Measurements from ENCODE around the gene FAAH. TPM values are rescaled to one million over a fixed set of nuclear protein-coding genes. Genes with fewer than 3 reads are reported as not detected.

The FAAH gene
- total RNA-seq, 1 donor from 2014 or later, result not detected

DNA sequence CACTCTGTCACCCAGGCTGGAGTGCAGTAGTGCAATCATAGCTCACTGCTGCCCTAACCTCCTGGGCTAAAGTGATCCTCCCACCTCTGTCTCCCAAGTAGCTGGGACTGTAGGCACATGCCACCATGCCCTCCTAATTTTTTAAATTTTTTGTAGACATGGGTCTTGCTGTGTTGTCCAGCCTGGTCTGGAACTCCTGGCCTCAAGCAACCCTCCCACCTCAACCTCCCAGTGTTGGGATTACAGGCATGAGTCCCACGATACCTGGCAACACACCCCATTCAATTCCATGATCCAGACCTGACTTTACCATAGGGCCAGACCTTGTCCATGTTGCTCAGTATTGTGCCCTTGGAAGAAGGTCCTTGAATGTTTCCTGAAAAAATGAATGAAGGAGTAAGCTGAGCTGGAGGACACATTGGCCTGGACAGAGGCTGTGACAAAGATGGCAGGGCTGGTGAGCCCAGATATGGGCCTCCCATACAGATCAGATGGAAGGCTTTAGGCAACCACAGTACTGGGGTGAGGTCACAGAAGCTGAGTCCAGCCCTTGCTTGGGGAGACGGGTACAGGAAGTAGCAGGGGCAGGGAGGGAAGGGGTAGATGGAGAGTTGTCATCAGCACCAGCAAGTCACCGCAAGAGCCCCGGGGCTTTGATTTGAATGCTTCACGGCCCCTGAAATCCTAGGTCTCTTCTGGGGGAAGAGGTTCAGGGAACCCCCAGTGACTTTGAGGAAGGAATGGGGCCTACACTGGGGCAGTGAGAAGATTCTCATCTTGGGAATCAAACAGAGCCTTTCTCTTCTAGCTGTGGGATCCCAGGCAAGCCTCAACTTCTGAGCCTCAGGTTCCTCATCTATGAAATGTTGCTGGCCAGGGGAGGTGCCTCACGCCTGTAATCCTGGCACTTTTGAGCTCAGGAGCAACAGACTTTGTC lies 55.4 kb downstream of the FAAH start:
- DNase-seq (ENCODE audit: low read depth), result no peak

DNA sequence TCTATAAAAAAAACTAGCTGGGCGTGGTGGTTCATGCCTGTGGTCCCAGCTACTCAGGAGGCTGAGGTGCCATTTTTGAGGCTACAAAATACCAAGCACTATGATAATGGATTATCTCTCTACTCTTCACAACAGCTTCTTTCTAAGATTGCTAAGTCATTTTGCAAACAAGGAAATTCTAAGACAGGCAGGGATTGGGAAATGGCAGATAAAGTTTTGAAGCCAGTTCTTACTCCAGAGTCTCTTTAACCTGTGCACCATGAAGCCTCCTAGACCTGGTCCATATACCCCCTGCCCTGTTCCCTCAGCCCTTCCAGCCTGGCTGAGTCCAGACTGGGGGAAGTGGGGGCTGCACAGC lies 56.0 kb downstream of the FAAH start:
- no peak for DNase-seq (ENCODE audit: low read depth)

DNA sequence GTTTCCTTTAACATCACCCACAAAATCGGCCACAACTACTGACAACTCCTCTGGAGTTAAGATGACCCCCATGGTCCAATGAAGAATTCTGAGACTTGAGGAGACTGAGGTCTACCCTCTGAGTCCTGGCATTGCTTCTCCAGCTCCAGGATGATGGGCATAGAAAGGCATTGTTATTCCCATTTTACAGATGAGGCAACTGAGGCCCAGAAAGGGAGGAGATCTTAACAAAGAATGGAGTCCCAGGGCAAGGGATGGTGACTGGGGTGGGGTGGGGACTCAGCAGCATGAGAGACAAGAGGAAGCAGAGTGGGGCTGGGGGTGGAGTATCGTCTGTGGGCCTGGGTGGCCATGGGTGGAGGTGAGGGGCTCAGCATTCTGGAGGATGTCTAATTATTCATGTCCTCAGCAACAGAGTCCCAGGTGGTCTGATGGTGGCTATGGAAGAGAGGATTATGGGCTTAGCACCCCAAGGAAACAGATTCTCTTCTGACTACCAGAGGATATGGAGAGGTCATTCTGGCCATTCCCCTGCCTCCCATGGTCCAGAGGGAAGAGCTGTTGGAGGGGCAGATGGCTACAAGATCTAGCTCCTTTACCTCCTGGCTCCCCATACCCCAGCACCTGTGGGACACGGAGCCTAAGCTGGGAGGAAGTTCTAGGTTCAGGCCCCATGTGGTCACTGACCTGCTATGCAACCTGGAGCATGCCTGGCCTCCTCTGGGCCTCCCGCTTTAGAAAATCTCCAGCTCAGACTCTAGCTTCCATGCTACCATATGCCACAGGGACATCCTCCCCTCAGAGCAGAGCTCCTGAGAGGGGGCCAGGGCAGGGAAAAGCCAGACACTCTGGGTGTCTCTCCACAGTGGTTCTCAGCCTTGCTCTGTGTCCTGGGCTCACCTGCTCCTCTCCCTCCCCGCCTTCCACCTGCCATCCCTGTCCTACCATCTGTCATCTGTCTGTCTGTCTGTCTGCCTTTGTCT lies 58.1 kb downstream of the FAAH start:
- DNase-seq (ENCODE audit: low read depth), result no peak

DNA sequence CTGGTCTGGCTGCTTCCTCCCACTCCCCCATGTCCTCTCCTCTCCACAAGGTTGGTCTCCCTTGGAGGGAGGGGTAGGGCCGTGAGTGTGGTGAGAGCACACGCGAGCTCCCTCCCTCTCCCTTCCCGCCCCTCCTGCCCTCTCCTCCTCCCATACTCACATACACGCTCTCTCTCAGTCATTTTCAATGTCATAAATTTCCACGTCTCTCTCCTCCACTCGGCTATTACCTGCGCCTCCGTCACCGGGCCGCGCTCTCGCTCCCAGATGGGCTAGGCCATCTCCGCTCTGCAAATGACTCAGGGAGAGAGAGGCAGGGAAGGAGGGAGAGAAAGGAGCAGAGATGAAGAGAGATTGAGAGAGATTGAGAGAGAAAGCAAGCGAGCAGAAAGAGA lies 58.8 kb downstream of the FAAH start:
- no peak for DNase-seq (ENCODE audit: low read depth)

DNA sequence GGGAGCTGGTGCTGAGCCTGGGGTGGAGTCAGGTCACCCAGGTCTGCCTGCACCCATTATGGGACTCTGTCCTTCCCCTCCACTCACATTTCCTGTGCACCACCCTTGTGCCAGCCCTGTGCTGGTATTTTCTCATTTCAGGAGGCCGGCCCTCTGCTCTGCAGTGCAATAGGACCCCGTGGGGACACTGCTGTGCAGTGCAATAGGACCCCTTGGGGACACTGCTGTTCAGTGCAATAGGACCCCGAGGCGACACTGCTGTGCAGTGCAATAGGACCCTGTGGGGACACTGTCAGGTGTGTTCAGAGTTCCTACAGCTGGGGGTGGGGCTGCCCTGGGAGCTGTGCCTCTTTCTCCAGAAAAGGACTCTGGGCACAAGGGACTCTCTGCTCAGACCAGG lies 59.3 kb downstream of the FAAH start:
- no peak for DNase-seq (ENCODE audit: low read depth)

DNA sequence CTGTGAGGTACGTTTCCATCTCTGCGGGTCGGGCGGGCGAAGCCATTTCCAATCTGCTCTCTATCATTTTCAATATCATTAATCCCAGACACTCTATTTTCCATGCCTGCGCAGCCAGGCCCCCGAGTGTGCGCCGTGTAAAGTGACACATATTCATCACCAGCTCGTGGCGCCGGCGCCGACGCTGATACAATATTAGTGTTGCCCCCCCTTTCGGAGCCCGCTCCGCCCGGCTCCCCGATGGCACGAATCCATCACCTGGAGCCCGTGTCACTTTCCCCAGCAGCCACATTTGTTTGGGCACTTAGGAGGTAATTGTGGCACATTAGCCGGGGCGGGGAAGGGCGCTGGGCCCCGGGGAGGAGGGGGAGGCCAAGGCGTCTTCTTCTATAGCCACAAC lies 61.8 kb downstream of the FAAH start:
- DNase-seq (ENCODE audit: low read depth), result no peak

DNA sequence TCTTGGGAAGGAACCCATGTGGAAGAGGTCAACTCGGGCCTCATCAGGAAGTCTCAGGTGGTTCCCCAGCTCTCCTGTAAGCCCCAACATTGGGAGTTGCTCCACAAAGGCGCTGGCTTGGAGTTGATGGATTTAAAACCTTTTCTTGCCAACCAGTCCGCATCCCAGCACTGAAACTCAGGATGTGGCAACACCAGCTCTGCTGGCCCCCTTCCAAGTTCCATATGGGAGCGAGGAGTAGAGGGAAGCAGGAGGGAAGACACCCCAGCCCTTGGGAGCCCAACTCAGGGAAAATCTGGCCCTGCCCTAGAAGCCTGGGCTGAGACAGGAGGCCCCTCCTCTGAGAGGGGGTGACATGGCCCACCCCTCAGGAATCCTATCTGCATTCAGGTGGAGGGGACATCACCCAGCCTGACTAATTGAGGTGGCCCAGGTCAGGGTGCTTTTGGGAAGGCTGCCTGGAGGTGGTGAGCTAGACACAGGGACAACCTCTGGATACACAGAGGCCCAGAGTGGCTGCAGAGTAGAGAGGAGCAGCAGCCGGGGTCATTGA lies 62.4 kb downstream of the FAAH start:
- DNase-seq (ENCODE audit: low read depth), result no peak

DNA sequence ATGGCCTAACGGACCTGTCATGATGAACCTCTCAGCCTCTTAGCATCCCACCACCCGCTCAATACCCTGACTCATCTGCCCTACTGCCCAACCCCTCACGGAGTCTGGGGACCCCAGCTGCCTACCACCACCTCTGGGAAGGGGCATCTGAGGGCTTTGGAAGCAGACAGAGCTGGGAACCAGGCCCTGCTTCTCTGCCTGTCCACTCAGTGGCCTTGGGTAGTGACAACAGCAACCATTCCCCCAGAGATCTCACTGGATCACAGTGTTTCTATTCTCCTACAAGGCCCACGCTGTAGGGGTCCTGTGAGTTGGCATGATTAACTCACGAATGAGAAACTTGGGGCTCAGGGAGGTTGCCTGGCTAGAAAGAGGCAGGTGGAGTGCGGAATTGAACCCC lies 63.1 kb downstream of the FAAH start:
- no peak for DNase-seq (ENCODE audit: low read depth)

DNA sequence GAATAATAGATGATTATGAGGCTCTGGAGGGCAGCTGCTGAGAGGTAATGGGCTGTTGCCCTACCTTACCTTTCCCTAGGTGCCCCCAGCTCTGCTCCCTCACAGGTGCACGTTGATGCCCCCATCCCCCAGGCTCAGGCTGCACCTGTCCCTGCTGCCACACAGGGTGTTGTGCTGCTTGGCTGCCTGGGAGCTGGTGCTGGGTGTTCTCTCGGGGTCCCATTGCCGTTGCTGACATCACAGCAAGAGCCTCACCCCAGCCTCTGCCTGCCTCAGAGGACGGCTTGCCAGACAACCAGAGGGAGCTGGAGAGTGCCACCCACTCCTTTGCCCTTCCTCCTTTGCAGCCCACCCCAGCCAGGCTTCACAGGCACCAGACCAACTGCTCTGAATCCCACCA lies 64.1 kb downstream of the FAAH start:
- no peak for DNase-seq (ENCODE audit: low read depth)

DNA sequence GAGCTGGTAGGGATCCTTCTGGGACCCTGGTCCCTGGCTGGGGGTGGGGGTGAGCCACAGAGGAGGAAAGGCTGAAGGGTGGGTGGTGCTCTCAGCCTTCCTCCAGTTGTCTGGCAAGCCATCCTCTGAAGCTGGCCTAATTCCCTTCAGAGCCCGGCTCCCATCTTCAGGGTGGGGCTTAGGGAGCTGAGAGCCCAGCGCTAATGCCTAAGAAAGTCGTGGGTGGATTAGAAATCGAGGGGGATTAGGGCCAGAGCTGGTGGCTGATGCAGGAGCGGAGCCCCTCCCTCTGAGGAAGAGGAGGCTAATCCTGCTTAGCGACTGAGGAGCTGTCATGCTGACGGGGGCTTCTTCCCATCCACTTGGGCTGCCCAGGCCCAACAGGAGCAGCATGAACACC lies 64.7 kb downstream of the FAAH start:
- DNase-seq (ENCODE audit: low read depth), result no peak

DNA sequence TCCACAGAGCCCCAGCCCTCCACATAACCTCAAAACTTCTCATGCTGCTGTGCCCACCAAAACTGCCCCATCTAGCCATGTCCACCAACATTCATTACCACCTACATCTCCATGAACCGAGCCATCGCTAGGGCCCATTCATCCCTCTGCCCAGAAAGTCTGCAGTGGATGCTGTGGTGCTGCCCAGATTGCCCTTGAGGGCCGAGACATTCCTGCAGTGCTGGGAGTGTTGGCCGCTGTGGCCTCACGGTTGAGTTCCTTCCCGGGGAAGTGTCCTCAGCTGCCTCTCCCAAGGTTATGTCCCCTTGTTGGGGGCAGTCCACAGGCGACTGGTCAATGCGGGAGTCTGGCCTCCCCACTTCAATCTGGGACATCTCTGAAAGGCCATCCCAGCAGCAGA lies 65.2 kb downstream of the FAAH start:
- no peak for DNase-seq (ENCODE audit: low read depth)

DNA sequence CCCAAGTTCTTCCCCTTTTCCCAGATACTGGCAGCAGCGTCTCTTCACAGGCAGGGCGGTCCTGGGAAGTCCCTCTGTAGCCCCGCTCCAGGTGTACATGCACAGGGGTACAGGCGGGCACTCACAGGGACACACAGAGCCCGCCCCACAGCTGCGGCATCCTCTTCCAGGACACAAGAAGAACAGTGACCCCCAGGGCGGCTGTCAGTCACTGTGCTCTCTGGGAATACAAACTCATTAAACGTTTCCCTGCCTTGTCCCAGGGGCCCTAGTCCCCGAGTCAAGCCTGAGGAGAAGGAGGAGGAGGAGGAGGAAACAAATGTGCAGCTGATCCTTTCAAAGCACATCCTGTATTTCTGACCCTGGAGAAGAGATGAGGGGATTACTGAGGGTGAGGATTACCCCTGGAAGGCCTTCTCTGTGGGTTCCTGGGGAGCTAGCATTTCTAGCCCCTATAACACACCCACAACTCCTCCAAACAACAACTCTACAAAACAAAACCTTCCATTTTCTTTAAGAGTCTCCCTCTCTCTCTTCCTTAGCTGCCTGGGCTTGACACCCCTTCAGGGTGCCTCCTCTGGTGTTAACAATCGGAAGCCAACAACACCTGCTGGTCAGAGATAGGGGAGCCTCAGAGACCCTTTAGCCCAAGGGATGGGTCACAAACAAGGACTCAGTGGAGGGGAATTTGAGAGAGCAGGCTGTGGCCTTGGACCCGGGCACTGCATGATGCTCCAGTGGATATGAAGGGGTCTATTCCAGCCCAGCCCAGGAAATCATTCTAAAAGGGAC lies 67.1 kb downstream of the FAAH start:
- no peak for DNase-seq (ENCODE audit: low read depth)

DNA sequence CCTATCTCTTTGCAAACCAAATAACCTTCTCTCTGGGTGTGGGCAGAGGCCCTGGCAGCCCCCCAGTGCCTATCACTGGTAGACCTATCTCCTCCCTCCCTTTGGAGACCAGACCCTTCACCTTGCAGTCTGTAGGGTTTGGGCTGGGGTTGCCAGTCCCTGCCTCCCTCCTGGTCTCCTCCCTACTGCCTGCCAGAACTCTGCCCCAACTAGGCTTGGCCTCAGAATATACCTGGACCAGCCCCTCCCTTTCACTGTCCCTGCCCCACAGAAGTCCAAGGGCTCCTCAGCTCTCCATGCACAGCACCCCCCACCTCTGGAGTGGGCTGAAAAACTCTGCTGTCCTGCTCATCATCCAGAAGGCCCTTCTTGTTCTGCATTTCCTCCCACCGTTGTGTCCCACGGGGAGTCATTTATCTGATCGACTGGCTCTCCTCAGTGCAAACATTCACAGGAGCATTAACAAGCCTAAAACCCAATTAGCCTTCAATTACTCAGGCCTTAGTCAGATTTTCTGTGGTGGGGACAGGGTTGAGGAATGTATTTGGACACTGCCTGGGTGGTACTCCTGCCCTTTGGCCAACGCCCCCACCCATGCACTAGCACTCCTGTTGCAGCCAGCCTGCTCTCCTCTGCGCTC lies 67.8 kb downstream of the FAAH start:
- DNase-seq (ENCODE audit: low read depth), result no peak

Other genes starting within 250 kb of the FAAH start
- 2.5 and 3.6 TPM in 2 replicates for gene TSPAN1, start 219.2 kb upstream of the FAAH start, total RNA-seq
- not detected in 2 replicates for gene P3R3URF, start 217.8 kb upstream of the FAAH start, total RNA-seq
- gene POMGNT1, start 195.9 kb upstream of the FAAH start, total RNA-seq, result 142 and 156 TPM in 2 replicates
- gene LURAP1, start 191.0 kb upstream of the FAAH start, total RNA-seq, result 0.27 and 0.47 TPM in 2 replicates
- 0.52 and 0.59 TPM in 2 replicates for gene RAD54L, start 146.6 kb upstream of the FAAH start, total RNA-seq
- 97.9 and 104 TPM in 2 replicates for gene LRRC41, start 90.7 kb upstream of the FAAH start, total RNA-seq
- gene UQCRH, start 90.6 kb upstream of the FAAH start, total RNA-seq, result 345 and 386 TPM in 2 replicates
- gene NSUN4, start 53.5 kb upstream of the FAAH start, total RNA-seq, result 11.3 and 12.3 TPM in 2 replicates
- gene DMBX1, start 95.5 kb downstream of the FAAH start, total RNA-seq, result not detected in 2 replicates
- not detected in 2 replicates for gene KNCN, start 157.3 kb downstream of the FAAH start, total RNA-seq
- 15.2 and 15.4 TPM in 2 replicates for gene MKNK1, start 210.0 kb downstream of the FAAH start, total RNA-seq
- gene MOB3C, start 222.5 kb downstream of the FAAH start, total RNA-seq, result 13.3 and 14.5 TPM in 2 replicates